CD8-positive, alpha-beta memory T cell (primary cell): ENCODE measurements around the gene PRPS2. TPM values are rescaled to one million over a fixed set of nuclear protein-coding genes. Genes with fewer than 3 reads are reported as not detected.

Experiments
- CTCF ChIA-PET: fragments of 350-600 bp; sonication (Branson Sonifier 250); formaldehyde crosslinking; loops from one replicate; lab custom pipeline; 2021; ENCODE audit warnings: antibody characterized with exemption; lab: Charles Lee
- POLR2A ChIA-PET: fragments of 350-600 bp; sonication (Branson Sonifier 250); formaldehyde crosslinking; loops from one replicate; lab custom pipeline; 2021; ENCODE audit warnings: antibody characterized with exemption; lab: Charles Lee
- DNase-seq, 5 donors: peaks; one replicate each; pipeline versions ENCODE4 v3.0.0 to v3.0.0-alpha.2; 2020 to 2022; ENCODE audit warnings: mixed read lengths in 1 of 5
- H3K27ac ChIP-seq: one replicate; pipeline ENCODE4 v1.7.0; 2013; ENCODE audit warnings: low read depth, mild to moderate bottlenecking, low read length, moderate library complexity
- H3K27me3 ChIP-seq: 2 replicates; pipeline ENCODE4 v1.7.0; 2013; ENCODE audit warnings: low read length, mild to moderate bottlenecking; ENCODE audit not compliant: insufficient read depth, poor library complexity, severe bottlenecking
- H3K36me3 ChIP-seq: 2 replicates; pipeline ENCODE4 v1.7.0; 2013; ENCODE audit warnings: mild to moderate bottlenecking, low read length, moderate library complexity; ENCODE audit not compliant: insufficient read depth
- H3K4me1 ChIP-seq: 2 replicates; pipeline ENCODE4 v1.7.0; 2013; ENCODE audit warnings: mild to moderate bottlenecking, low read length, moderate library complexity; ENCODE audit not compliant: insufficient read depth
- H3K4me3 ChIP-seq: 2 replicates; pipeline ENCODE4 v1.7.0; 2013; ENCODE audit warnings: mild to moderate bottlenecking, low read length
- H3K9me3 ChIP-seq: 2 replicates; pipeline ENCODE4 v1.7.0; 2013; ENCODE audit warnings: mild to moderate bottlenecking, low read length
- H3K27ac Mint-ChIP-seq, 8 donors: one replicate each; pipeline ENCODE4 v1.8.0; 2020 to 2021; ENCODE audit warnings: mixed read lengths in 8 of 8, mild to moderate bottlenecking in 6 of 8, inconsistent platforms in 3 of 8, moderate library complexity in 3 of 8
- H3K27me3 Mint-ChIP-seq, 2 donors: one replicate each; pipeline ENCODE4 v1.8.0; 2020 to 2021; ENCODE audit warnings: mixed read lengths in 2 of 2, mild to moderate bottlenecking in 1 of 2, moderate library complexity in 1 of 2
- H3K36me3 Mint-ChIP-seq, 3 donors: one replicate each; pipeline ENCODE4 v1.8.0; 2020 to 2021; ENCODE audit warnings: mixed read lengths in 3 of 3, inconsistent platforms in 1 of 3, mild to moderate bottlenecking in 1 of 3
- H3K4me1 Mint-ChIP-seq, 3 donors: one replicate each; pipeline ENCODE4 v1.8.0; 2020 to 2021; ENCODE audit warnings: mixed read lengths in 3 of 3, inconsistent platforms in 1 of 3, mild to moderate bottlenecking in 1 of 3
- H3K4me3 Mint-ChIP-seq, 7 donors: one replicate each; pipeline ENCODE4 v1.8.0; 2020 to 2021; ENCODE audit warnings: mixed read lengths in 7 of 7, mild to moderate bottlenecking in 6 of 7, moderate library complexity in 4 of 7, inconsistent platforms in 2 of 7
- H3K9me3 Mint-ChIP-seq, 5 donors: one replicate each; pipeline ENCODE4 v1.8.0; 2020 to 2022; ENCODE audit warnings: mixed read lengths in 5 of 5, mild to moderate bottlenecking in 3 of 5, moderate library complexity in 2 of 5, inconsistent platforms in 1 of 5
- polyA plus RNA-seq: library from polyadenylated mRNA; unstranded; fragments of 300-500 nt; fragmentation: Illumina TruSeq; gene quantifications from one replicate; pipeline ENCODE4 v1.2.3, GENCODE V29; 2021
- total RNA-seq, 2 experiments: library from RNA; stranded (reverse); gene quantifications; one replicate each; pipeline ENCODE4 v1.2.3, GENCODE V29; 2021

The PRPS2 gene
- total and polyA plus RNA-seq, 3 experiments from 2014 or later = 28.8 to 81.8 (median 80.4) TPM

DNA sequence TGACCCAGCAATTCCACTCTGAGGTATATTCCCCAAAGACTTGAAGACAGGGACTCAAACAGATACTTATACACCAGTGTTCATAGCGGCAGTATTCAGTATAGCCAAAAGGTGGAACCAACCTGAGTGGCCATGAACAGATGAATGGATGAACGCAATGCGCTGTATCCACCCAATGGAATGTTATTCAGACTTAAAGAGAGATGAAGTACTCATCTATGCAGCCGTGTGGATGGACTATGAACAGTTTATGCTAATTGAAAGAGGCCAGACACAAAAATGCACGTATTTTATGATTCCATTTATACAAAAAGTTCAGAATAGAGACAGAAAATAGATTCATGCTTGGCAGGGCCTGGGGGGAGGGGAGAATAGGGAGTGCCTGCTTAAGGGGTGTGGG, 26.3 kb downstream of the PRPS2 start:
- no peaks in the 10 kb centered on the region for H3K27me3 Mint-ChIP-seq
- no peaks in the 10 kb centered on the region for H3K9me3 Mint-ChIP-seq
- no peaks in the 10 kb centered on the region for H3K4me1 ChIP-seq
- ChIA-PET CTCF (interaction anchor here (0.7 kb wide), 1 partner anchor 818 kb away, joined by 3 read pairs; no protein-coding TSS in a partner anchor), POLR2A (no interaction called here)
- no peak overlapping the region for H3K4me3 Mint-ChIP-seq
- H3K4me1 Mint-ChIP-seq = no peaks in the 10 kb centered on the region
- H3K27ac Mint-ChIP-seq = no peak overlapping the region
- no peak overlapping the region for H3K4me3 ChIP-seq
- H3K27me3 ChIP-seq = no peaks in the 10 kb centered on the region
- H3K36me3 ChIP-seq = peaks cover 4% of the 10 kb centered on the region
- no peaks in the 10 kb centered on the region for H3K9me3 ChIP-seq
- H3K36me3 Mint-ChIP-seq = peaks cover 5 to 52% (median 7%) of the 10 kb centered on the region in 3 donors
- no peak for DNase-seq
- H3K27ac ChIP-seq = no peak overlapping the region

DNA sequence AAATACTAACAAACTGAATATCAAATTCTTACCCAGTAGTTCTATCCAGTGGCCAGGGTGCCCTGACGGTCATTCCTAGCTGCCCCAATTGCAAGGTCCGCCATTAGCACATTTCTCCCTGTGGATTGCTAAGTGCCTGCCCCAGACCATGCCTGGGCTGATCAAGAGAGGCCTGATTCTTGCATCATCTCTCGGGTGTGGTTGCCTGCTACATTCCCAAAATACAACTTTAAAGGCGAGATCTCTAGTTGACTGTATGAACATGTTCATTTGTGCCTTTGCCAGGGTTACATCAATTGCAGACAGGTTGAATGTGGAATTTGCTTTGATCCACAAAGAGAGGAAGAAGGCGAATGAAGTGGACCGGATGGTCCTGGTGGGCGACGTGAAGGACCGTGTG, 28.0 kb downstream of the PRPS2 start:
- Mint-ChIP-seq H3K36me3 (peaks cover 5 to 57% (median 9%) of the 10 kb centered on the region in 3 donors), H3K9me3 (no peaks in the 10 kb centered on the region), H3K4me1 (no peaks in the 10 kb centered on the region), H3K4me3 (no peak overlapping the region), H3K27ac (no peak overlapping the region), H3K27me3 (no peaks in the 10 kb centered on the region)
- no peak overlapping the region for H3K4me3 ChIP-seq
- H3K27me3 ChIP-seq = no peaks in the 10 kb centered on the region
- peaks cover 6% of the 10 kb centered on the region for H3K36me3 ChIP-seq
- ChIA-PET CTCF (no interaction called here), POLR2A (no interaction called here)
- no peaks in the 10 kb centered on the region for H3K4me1 ChIP-seq
- H3K27ac ChIP-seq = no peak overlapping the region
- DNase-seq = no peak
- no peaks in the 10 kb centered on the region for H3K9me3 ChIP-seq

DNA sequence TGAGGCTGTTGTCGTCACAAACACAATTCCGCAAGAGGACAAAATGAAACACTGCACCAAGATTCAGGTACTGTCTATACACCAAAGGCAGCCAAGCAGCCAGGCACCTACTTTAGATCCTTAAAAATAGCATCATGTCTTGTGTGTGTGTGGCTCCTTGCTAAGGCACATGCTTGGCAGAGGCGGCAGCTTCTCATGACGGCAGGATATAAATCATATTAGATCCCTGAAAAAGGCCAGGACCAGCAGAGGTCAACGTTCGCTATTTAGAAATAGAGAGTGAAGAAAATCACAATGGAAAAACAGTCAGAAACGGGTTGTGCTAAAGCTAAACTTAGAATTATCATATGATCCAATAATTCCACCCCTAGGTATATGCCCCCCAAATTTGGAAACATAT, 29.5 kb downstream of the PRPS2 start:
- H3K9me3 Mint-ChIP-seq = no peaks in the 10 kb centered on the region
- H3K4me1 Mint-ChIP-seq = no peaks in the 10 kb centered on the region
- H3K27me3 ChIP-seq = no peaks in the 10 kb centered on the region
- no peak overlapping the region for H3K27ac Mint-ChIP-seq
- H3K27ac ChIP-seq = no peak overlapping the region
- POLR2A ChIA-PET = no interaction called here
- peaks cover 6% of the 10 kb centered on the region for H3K36me3 ChIP-seq
- CTCF ChIA-PET = no interaction called here
- no peak overlapping the region for H3K4me3 Mint-ChIP-seq
- DNase-seq = no peak
- no peaks in the 10 kb centered on the region for H3K9me3 ChIP-seq
- peaks cover 5 to 63% (median 12%) of the 10 kb centered on the region in 3 donors for H3K36me3 Mint-ChIP-seq
- no peaks in the 10 kb centered on the region for H3K27me3 Mint-ChIP-seq
- H3K4me1 ChIP-seq = no peaks in the 10 kb centered on the region
- no peak overlapping the region for H3K4me3 ChIP-seq

DNA sequence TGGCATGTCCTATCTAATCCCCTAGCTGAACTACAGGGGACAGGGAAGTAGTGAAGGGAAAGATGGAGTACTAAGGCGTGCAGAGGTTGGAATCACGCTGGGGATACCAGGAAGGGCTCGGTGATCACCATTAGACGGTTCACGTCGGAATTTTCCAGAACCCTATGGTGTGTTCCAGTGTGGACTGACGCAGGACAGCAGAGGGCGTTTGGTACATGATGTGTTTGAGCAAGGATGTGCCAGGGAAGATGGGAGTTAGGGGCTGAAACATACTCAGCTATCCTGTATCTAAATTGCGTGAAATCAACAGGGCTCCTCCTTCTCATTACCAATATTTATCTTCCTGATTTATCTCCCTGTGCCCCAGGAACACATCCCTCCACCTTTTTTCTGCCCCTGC, 33.7 kb downstream of the PRPS2 start:
- H3K27ac Mint-ChIP-seq = no peak overlapping the region
- no peak for DNase-seq
- Histone ChIP-seq H3K27ac (no peak overlapping the region), H3K9me3 (no peaks in the 10 kb centered on the region), H3K36me3 (peaks cover 6% of the 10 kb centered on the region), H3K4me1 (no peaks in the 10 kb centered on the region), H3K4me3 (no peak overlapping the region), H3K27me3 (no peaks in the 10 kb centered on the region)
- H3K4me3 Mint-ChIP-seq = no peak overlapping the region
- ChIA-PET CTCF (no interaction called here), POLR2A (no interaction called here)
- H3K27me3 Mint-ChIP-seq = peaks cover 0 to 3% of the 10 kb centered on the region in 2 donors
- no peaks in the 10 kb centered on the region for H3K4me1 Mint-ChIP-seq
- no peaks in the 10 kb centered on the region for H3K9me3 Mint-ChIP-seq
- peaks cover 0 to 44% (median 12%) of the 10 kb centered on the region in 3 donors for H3K36me3 Mint-ChIP-seq

DNA sequence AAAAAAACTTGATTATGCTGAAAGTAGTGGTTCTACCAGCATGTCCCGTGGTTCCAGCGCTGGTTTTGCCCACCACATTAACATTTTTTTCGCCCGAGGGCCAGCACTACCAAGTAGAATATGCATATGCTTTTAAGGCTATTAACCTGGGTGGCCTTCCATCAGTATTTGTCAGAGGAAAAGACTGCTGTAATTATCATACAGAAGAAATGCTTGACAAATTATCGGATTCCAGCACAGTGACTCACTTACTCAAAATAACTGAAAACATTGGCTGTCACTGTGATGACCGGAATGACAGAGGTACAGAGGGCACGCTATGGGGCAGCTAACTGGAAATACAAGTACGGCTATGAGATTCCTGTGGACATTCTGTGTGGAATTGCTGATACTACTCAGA, 34.6 kb downstream of the PRPS2 start:
- Histone ChIP-seq H3K36me3 (peaks cover 6% of the 10 kb centered on the region), H3K27ac (no peak overlapping the region), H3K27me3 (no peaks in the 10 kb centered on the region), H3K9me3 (no peaks in the 10 kb centered on the region), H3K4me1 (no peaks in the 10 kb centered on the region), H3K4me3 (no peak overlapping the region)
- Mint-ChIP-seq H3K27me3 (peaks cover 0 to 5% of the 10 kb centered on the region in 2 donors), H3K9me3 (no peaks in the 10 kb centered on the region), H3K4me1 (no peaks in the 10 kb centered on the region), H3K4me3 (no peak overlapping the region), H3K27ac (no peak overlapping the region), H3K36me3 (peaks cover 0 to 37% (median 8%) of the 10 kb centered on the region in 3 donors)
- ChIA-PET POLR2A (no interaction called here), CTCF (no interaction called here)
- no peak for DNase-seq

DNA sequence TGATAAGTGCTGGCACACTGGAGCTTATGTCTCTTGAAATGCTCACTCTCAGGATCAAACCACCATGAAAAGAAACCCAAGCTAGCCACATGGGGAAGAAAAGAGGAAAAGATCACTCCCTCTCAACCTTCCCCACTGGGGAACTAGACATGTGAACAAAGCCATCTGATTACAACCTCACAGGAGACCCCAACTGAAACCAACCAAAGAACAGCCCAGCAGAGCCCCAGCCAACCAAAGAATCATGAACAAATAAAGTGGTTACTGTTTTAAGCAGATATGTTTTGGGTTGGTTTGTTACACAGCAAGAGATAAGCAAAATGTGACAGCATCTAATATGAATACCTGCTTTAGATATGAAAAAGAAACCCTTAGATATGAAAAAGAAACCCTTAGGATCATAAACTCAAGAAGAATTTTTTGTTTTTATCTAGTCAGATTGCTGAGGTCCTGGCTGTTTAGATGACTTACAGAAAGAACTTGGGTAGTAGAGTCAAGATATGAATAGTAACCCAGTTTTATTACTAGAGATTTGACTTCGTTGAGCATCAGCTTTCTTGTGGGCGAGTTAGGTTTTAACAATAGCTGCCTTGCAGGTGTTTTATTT, 52.0 kb downstream of the PRPS2 start:
- no peak for DNase-seq
- no peaks in the 10 kb centered on the region for H3K36me3 Mint-ChIP-seq
- H3K27me3 Mint-ChIP-seq = peaks cover 3 to 7% of the 10 kb centered on the region in 2 donors
- peaks cover 0 to 12% (median 0%) of the 10 kb centered on the region in 3 donors for H3K4me1 Mint-ChIP-seq
- no peaks in the 10 kb centered on the region for H3K27me3 ChIP-seq
- H3K36me3 ChIP-seq = no peaks in the 10 kb centered on the region
- H3K9me3 ChIP-seq = no peaks in the 10 kb centered on the region
- POLR2A ChIA-PET = no interaction called here
- no peaks in the 10 kb centered on the region for H3K4me1 ChIP-seq
- CTCF ChIA-PET = no interaction called here
- H3K4me3 ChIP-seq = no peak overlapping the region
- peak overlapping the region in 1 of 7 donors; percentile 68 for H3K4me3 Mint-ChIP-seq
- no peak overlapping the region for H3K27ac Mint-ChIP-seq
- peaks cover 0 to 4% (median 0%) of the 10 kb centered on the region in 5 donors for H3K9me3 Mint-ChIP-seq
- H3K27ac ChIP-seq = no peak overlapping the region

DNA sequence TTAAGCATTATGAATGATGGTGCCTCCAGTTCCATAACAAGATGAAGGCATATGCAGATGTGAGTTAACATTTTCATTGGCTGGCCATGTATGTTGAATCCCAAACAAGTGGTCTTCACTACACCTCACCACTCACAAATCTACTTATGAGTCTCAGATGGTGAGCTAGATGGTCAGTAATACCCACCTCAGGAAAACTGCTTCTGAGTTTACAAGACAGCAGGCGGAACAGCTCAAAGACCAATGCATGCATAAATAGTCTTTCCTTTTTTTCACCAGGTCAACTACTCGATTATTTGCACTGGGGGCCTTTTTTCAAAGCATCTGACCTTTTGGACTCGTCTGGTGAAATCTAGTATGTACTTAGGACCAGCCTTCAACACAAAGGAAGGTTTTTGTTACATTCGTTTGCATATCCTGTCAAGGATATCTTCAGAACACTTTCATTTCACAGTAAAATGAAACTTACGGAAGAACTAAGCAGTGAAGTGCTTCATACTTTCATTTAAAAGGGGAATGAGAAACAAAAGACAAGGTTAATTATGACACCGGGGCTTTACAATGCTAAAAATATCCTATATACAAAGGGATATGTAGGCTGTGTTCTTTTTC, 52.6 kb downstream of the PRPS2 start:
- H3K36me3 Mint-ChIP-seq = no peaks in the 10 kb centered on the region
- Histone ChIP-seq H3K9me3 (no peaks in the 10 kb centered on the region), H3K4me1 (no peaks in the 10 kb centered on the region), H3K27ac (no peak overlapping the region), H3K27me3 (no peaks in the 10 kb centered on the region), H3K36me3 (no peaks in the 10 kb centered on the region), H3K4me3 (peak overlapping the region; percentile 41)
- H3K9me3 Mint-ChIP-seq = peaks cover 0 to 4% (median 0%) of the 10 kb centered on the region in 5 donors
- ChIA-PET CTCF (no interaction called here), POLR2A (no interaction called here)
- peaks cover 0 to 12% (median 0%) of the 10 kb centered on the region in 3 donors for H3K4me1 Mint-ChIP-seq
- H3K4me3 Mint-ChIP-seq = peak overlapping the region in 4 of 7 donors; percentile 33 to 68 (median 48)
- peak overlapping the region in 4 of 8 donors; percentile 5 to 22 (median 13) for H3K27ac Mint-ChIP-seq
- H3K27me3 Mint-ChIP-seq = peaks cover 3% of the 10 kb centered on the region in 2 donors
- DNase-seq = no peak

DNA sequence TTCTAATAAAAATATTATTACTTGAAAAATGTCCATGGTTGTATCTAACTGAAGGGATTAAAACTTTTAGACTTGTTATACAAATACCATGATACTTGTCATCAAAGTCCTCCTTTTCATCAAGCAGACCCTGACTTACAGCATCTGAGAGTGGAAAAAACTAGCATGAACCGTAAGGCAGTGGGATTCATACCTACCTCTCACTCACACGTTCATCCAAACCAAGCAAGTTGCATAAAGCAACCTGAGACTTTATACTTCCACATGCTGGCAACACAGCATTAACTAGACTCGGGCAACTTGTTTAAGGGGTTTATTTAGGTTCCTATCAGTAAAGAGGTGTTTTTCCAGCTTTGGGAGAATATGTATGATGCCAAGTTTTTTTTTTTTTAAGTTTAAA, 53.1 kb downstream of the PRPS2 start:
- CTCF ChIA-PET = no interaction called here
- H3K9me3 Mint-ChIP-seq = peaks cover 0 to 4% (median 0%) of the 10 kb centered on the region in 5 donors
- Histone ChIP-seq H3K36me3 (no peaks in the 10 kb centered on the region), H3K9me3 (no peaks in the 10 kb centered on the region), H3K4me1 (no peaks in the 10 kb centered on the region), H3K27ac (no peak overlapping the region), H3K27me3 (no peaks in the 10 kb centered on the region), H3K4me3 (peak overlapping the region; percentile 41)
- DNase-seq = no peak
- H3K27me3 Mint-ChIP-seq = peaks cover 3% of the 10 kb centered on the region in 2 donors
- no peaks in the 10 kb centered on the region for H3K36me3 Mint-ChIP-seq
- POLR2A ChIA-PET = no interaction called here
- H3K4me3 Mint-ChIP-seq = peak overlapping the region in 3 of 7 donors; percentile 36 to 68 (median 59)
- peak overlapping the region in 2 of 8 donors; percentile 5 to 9 for H3K27ac Mint-ChIP-seq
- peaks cover 0 to 12% (median 0%) of the 10 kb centered on the region in 3 donors for H3K4me1 Mint-ChIP-seq
